ENCODE measurements around the gene CPA5. TPM values are rescaled to one million over a fixed set of nuclear protein-coding genes. Genes with fewer than 3 reads are reported as not detected.

CPA5 gene, protein sequence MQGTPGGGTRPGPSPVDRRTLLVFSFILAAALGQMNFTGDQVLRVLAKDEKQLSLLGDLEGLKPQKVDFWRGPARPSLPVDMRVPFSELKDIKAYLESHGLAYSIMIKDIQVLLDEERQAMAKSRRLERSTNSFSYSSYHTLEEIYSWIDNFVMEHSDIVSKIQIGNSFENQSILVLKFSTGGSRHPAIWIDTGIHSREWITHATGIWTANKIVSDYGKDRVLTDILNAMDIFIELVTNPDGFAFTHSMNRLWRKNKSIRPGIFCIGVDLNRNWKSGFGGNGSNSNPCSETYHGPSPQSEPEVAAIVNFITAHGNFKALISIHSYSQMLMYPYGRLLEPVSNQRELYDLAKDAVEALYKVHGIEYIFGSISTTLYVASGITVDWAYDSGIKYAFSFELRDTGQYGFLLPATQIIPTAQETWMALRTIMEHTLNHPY
- not detected for total RNA-seq

DNA sequence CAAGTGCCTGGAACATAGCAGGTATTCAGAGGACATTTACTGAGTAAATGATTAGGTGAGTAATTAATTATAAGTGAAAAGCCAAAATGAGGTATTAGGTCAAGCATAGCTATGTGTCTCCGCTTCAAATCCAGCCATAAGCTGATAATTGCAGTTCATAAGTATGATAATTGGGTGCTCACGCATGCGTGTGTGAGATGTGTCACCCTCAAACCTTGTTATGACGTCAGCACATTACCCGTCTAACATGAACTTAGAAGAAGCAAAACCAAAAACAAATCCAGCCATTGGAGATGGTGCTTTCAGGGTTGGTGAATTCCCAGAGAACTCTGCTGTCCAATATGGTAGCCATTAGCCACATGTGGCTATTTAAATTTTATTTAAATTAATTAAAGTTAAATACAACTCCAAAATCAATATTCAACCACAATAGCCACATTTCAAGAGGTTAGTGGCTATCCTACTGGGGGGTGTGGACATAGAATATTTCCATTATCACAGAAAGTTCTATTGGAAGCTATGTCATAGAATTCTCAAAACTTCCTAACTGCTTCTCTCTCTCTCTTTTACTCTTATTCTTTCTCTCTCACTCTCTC is at the start of gene CPA5:
Gene CPA5 (plus strand): TSS at position 546 of the 596 bp plus-strand sequence. CDS start 1,670 bp downstream, outside the sequence.
- Histone ChIP-seq H3K9me3 (no peaks in the 10 kb centered on the region), H3K27ac (no peak within 1 kb of the TSS), H3K9ac (ENCODE audit: low read depth in 2 of 2, low read length in 2 of 2) (no peak within 1 kb of the TSS), H3K27me3 (no peaks in the 10 kb centered on the region), H3K4me3 (no peak within 1 kb of the TSS), H3K36me3 (no peaks in the 10 kb centered on the region), H3K4me1 (no peaks in the 10 kb centered on the region)
- DNase-seq: no peak
- TF ChIP-seq, protein P1, sequence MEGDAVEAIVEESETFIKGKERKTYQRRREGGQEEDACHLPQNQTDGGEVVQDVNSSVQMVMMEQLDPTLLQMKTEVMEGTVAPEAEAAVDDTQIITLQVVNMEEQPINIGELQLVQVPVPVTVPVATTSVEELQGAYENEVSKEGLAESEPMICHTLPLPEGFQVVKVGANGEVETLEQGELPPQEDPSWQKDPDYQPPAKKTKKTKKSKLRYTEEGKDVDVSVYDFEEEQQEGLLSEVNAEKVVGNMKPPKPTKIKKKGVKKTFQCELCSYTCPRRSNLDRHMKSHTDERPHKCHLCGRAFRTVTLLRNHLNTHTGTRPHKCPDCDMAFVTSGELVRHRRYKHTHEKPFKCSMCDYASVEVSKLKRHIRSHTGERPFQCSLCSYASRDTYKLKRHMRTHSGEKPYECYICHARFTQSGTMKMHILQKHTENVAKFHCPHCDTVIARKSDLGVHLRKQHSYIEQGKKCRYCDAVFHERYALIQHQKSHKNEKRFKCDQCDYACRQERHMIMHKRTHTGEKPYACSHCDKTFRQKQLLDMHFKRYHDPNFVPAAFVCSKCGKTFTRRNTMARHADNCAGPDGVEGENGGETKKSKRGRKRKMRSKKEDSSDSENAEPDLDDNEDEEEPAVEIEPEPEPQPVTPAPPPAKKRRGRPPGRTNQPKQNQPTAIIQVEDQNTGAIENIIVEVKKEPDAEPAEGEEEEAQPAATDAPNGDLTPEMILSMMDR (IDR thresholded peaks at IDR 0.05): no peak
- intact Hi-C loops (cut with DNase I): no loop called here

DNA sequence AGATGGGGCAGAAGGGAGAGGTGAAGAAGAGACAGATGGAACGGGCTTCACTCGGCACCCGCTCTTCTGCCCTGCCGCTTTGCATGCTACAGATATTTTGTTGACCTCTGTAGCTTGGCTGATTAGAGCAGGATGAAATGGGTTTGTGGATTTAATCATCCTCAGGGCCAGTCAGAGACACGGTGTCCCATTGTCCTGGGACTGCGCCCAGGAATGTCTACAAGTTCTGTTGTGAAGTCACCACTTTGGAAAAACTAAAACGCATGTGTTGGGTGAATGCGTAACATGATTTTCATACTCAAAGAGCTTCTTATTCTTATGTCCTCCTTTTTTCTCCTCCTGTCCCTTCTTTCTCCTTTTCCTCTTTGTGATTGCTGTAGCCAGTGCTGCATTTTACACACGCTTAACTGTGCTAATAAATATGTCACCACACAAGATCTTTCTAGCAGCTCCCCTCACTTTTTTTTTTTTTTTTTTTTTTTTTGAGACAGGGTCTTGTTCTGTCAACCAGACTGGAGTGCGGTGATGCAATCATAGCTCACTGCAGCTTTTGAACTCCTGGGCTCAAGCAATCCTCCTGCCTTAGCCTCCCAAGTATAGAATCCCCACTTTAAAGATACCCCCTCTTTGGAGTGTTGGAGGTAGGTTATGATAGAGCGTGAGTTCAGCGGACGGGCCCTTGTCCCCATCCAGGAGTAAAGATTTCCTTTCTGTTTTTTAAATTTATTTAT is 48.2 kb upstream of the CPA5 start:
- no peak overlapping the region for H3K4me3 ChIP-seq
- H3K36me3 ChIP-seq: no peaks in the 10 kb centered on the region
- H3K27ac ChIP-seq: no peak overlapping the region
- no peak for DNase-seq
- H3K4me1 ChIP-seq: no peaks in the 10 kb centered on the region
- H3K9me3 ChIP-seq: no peaks in the 10 kb centered on the region
- intact Hi-C loops (cut with DNase I): no loop called here
- TF ChIP-seq, protein P1 (IDR thresholded peaks at IDR 0.05): no peak
- no peaks in the 10 kb centered on the region for H3K27me3 ChIP-seq
- no peak overlapping the region for H3K9ac ChIP-seq (ENCODE audit: low read depth in 2 of 2, low read length in 2 of 2)

DNA sequence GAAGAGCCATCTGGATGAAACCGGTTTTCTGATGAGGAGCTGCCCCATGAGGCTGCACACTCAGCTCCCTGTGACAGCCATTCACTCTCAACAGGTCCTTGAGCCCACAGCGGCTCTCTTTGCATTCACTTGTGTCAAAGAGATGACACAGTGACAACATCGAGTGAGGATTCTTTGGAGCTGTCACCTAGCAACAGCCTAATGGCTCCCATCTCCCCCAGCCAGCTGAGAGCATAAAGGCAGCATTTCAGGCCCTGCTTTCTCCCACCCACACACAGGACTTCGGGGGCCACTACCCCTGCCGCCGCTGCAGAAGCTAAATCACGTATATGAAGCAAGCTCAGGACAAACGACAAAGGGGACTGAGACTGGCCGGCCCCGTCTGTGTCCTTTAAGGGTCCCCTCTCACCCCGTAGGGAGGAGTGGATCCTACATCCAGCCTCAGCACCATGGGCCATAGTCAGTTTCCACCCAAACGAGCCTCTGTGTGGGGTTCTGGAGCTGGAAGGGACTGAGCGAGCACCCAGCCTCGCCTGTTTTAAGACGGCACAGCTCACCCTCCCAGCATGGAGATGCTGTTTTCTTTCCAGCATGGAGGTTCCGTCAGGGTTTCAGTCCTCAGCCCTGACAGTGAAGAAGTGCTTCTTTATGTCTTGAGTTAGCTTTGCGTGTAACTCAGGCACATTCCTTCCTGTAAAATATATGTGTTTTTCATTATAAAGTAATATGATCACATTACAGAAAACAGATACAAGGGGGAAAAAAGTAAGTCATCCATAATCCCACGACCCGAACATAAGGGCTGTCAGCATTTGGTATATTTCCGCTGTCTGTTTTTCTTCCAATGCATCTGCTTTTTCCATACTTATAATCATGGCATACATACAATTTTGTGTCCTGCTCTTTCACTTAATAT is 46.7 kb upstream of the CPA5 start:
- Histone ChIP-seq H3K27me3 (no peaks in the 10 kb centered on the region), H3K36me3 (no peaks in the 10 kb centered on the region), H3K9ac (ENCODE audit: low read depth in 2 of 2, low read length in 2 of 2) (no peak overlapping the region), H3K27ac (no peak overlapping the region), H3K9me3 (no peaks in the 10 kb centered on the region), H3K4me3 (no peak overlapping the region), H3K4me1 (no peaks in the 10 kb centered on the region)
- TF ChIP-seq, protein P1 (IDR thresholded peaks at IDR 0.05): no peak
- DNase-seq: no peak
- intact Hi-C loops (cut with DNase I): no loop called here

DNA sequence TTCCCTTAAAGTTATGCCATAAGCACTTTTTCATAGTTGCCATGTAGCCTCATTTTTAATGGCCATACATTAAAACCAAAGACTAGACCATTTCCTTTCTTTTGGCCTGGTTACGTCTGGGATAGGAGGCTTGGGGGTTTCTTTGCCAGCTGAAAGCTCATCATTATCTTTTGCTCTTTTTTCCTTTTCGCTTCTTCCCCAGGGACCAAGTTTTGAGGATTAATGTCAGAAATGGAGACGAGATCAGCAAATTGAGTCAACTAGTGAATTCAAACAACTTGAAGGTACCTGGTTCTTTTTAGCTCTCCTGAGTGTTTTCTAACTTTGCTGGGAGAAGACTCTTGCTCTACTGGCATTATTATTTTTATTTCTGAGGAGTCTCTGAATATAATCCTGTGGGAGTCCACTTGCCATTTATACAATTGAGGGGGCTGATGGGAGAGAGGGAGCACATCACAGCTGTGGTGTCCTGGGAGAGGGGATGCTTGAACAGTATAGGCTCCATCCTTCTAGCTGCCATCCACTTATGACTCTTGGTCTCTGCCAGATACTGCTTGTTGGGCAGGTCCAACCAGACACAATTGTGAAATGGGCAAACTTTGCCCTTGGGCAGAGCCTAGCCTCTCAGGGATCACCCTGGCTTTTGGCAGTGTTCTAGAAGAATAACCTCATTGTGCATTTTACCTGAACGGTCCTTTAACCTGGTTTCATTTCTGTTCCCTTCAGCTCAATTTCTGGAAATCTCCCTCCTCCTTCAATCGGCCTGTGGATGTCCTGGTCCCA is 45.9 kb upstream of the CPA5 start:
- H3K36me3 ChIP-seq: no peaks in the 10 kb centered on the region
- no peak for DNase-seq
- no peak overlapping the region for H3K4me3 ChIP-seq
- TF ChIP-seq, protein P1 (IDR thresholded peaks at IDR 0.05): no peak
- no peaks in the 10 kb centered on the region for H3K9me3 ChIP-seq
- no peaks in the 10 kb centered on the region for H3K4me1 ChIP-seq
- intact Hi-C loops (cut with DNase I): no loop called here
- H3K27ac ChIP-seq: no peak overlapping the region
- no peaks in the 10 kb centered on the region for H3K27me3 ChIP-seq
- no peak overlapping the region for H3K9ac ChIP-seq (ENCODE audit: low read depth in 2 of 2, low read length in 2 of 2)

Data from colonic mucosa (tissue), 4 donors.